ENCODE data around the gene HOXA5. TPM values are rescaled to one million over a fixed set of nuclear protein-coding genes. Genes with fewer than 3 reads are reported as not detected.

HOXA5 gene
- total and polyA plus RNA-seq, 9 donors: 7.1 to 16.6 (median 9.4) TPM

- H3K27ac ChIP-seq (ENCODE audit: low read length): peak overlapping the region; percentile 83
- peaks cover 47% of the 10 kb centered on the region for H3K4me1 ChIP-seq (ENCODE audit: control insufficient read depth, insufficient read depth, low read length)
- H3K4me3 ChIP-seq (ENCODE audit: low read length): peak overlapping the region; percentile 33
- H3K9me3 ChIP-seq (replicated peaks; ENCODE audit: control insufficient read depth, low read depth, low read length): no peaks in the 10 kb centered on the region
- peaks cover 35% of the 10 kb centered on the region for H3K36me3 ChIP-seq (ENCODE audit: control insufficient read depth, insufficient read depth, low read length)
- DNase-seq: no peak
- H3K27me3 ChIP-seq (ENCODE audit: control insufficient read depth, insufficient read depth, low read length): peaks cover 22% of the 10 kb centered on the region
- 75% methylated on average over 5 of the region's 15 CpGs for WGBS (ENCODE audit: insufficient coverage)
These were observed 3.2 kb downstream of the HOXA5 start for GRCh38 chr7:27140126-27140857.

GRCh38 chr7:27139334-27140125 is 4.0 kb downstream of the HOXA5 start:
- Histone ChIP-seq H3K36me3 (ENCODE audit: control insufficient read depth, insufficient read depth, low read length) (peaks cover 27% of the 10 kb centered on the region), H3K4me3 (ENCODE audit: low read length) (peak overlapping the region; percentile 33), H3K27ac (ENCODE audit: low read length) (peak overlapping the region; percentile 83), H3K27me3 (ENCODE audit: control insufficient read depth, insufficient read depth, low read length) (peaks cover 15% of the 10 kb centered on the region), H3K9me3 (replicated peaks; ENCODE audit: control insufficient read depth, low read depth, low read length) (no peaks in the 10 kb centered on the region), H3K4me1 (ENCODE audit: control insufficient read depth, insufficient read depth, low read length) (peaks cover 40% of the 10 kb centered on the region)
- WGBS (ENCODE audit: insufficient coverage): 55% methylated on average over 50 of the region's 53 CpGs
- DNase-seq: no peak

DNA sequence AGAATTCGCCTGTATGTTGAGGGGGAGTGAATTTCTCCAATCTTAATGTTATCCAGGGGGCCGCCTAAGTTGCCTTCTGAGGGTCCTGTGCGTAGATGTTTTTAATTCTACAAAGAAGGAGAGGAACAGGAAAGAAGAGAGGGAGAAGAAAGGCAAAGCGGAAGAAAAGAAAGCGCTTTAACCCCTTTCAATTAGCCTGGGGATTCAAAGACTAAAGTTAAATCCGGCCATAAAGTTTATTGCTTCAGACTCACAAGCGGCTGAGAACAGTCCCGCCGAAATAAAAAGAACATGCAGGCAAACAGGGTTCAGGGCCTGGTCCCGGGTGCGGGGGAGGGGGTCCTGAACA is 4.5 kb downstream of the HOXA5 start:
- 83% methylated on average over 2 of the region's 11 CpGs for WGBS (ENCODE audit: insufficient coverage)
- peak overlapping the region; percentile 83 for H3K27ac ChIP-seq (ENCODE audit: low read length)

DNA sequence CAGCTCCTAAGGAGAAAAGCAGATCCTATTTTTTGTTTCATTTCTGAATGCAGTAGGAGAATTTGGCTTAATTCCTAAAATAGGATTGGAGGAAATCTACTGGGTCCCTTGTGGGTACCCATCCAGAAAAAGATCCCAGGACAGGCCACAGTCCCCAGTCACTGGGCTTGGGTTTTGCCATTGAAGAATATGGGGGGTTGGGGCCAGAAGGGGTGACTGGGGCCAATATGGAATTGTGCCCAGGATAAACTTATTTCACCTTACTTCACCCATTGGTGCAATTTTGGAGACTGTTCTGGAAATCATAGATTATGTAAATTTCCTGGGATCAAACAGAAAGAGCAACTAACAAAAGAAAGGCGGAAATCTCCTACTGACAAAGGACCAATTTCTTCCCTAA is 5.0 kb downstream of the HOXA5 start:
- WGBS (ENCODE audit: insufficient coverage): no CpG with 5 or more reads among the region's 1 CpG
- DNase-seq: no peak
- Histone ChIP-seq H3K4me1 (ENCODE audit: control insufficient read depth, insufficient read depth, low read length) (peaks cover 41% of the 10 kb centered on the region), H3K27me3 (ENCODE audit: control insufficient read depth, insufficient read depth, low read length) (peaks cover 10% of the 10 kb centered on the region), H3K4me3 (ENCODE audit: low read length) (no peak overlapping the region), H3K9me3 (replicated peaks; ENCODE audit: control insufficient read depth, low read depth, low read length) (no peaks in the 10 kb centered on the region), H3K36me3 (ENCODE audit: control insufficient read depth, insufficient read depth, low read length) (peaks cover 19% of the 10 kb centered on the region), H3K27ac (ENCODE audit: low read length) (peak overlapping the region; percentile 83)

More for the DNA sequence above, 4.5 kb downstream of the HOXA5 start:
- Histone ChIP-seq H3K9me3 (replicated peaks; ENCODE audit: control insufficient read depth, low read depth, low read length) (no peaks in the 10 kb centered on the region), H3K4me1 (ENCODE audit: control insufficient read depth, insufficient read depth, low read length) (peaks cover 38% of the 10 kb centered on the region), H3K36me3 (ENCODE audit: control insufficient read depth, insufficient read depth, low read length) (peaks cover 21% of the 10 kb centered on the region), H3K27me3 (ENCODE audit: control insufficient read depth, insufficient read depth, low read length) (peaks cover 12% of the 10 kb centered on the region), H3K4me3 (ENCODE audit: low read length) (peak overlapping the region; percentile 33)
- DNase-seq: no peak

- no CpG with 5 or more reads among the region's 2 CpGs for WGBS (ENCODE audit: insufficient coverage)
- Histone ChIP-seq H3K9me3 (replicated peaks; ENCODE audit: control insufficient read depth, low read depth, low read length) (no peaks in the 10 kb centered on the region), H3K27ac (ENCODE audit: low read length) (peak overlapping the region; percentile 83), H3K4me3 (ENCODE audit: low read length) (no peak overlapping the region), H3K4me1 (ENCODE audit: control insufficient read depth, insufficient read depth, low read length) (peaks cover 43% of the 10 kb centered on the region), H3K36me3 (ENCODE audit: control insufficient read depth, insufficient read depth, low read length) (peaks cover 19% of the 10 kb centered on the region), H3K27me3 (ENCODE audit: control insufficient read depth, insufficient read depth, low read length) (peaks cover 10% of the 10 kb centered on the region)
- DNase-seq: peak; percentile 56
These were observed 5.7 kb downstream of the HOXA5 start for GRCh38 chr7:27137640-27138315.

GRCh38 chr7:27134392-27134791 is 9.1 kb downstream of the HOXA5 start:
- H3K36me3 ChIP-seq (ENCODE audit: control insufficient read depth, insufficient read depth, low read length): peaks cover 4% of the 10 kb centered on the region
- H3K4me3 ChIP-seq (ENCODE audit: low read length): no peak overlapping the region
- H3K27me3 ChIP-seq (ENCODE audit: control insufficient read depth, insufficient read depth, low read length): peaks cover 9% of the 10 kb centered on the region
- peak; percentile 89 for DNase-seq
- no peaks in the 10 kb centered on the region for H3K9me3 ChIP-seq (replicated peaks; ENCODE audit: control insufficient read depth, low read depth, low read length)
- WGBS (ENCODE audit: insufficient coverage): 42% methylated on average over 2 of the region's 2 CpGs
- H3K27ac ChIP-seq (ENCODE audit: low read length): no peak overlapping the region
- peaks cover 48% of the 10 kb centered on the region for H3K4me1 ChIP-seq (ENCODE audit: control insufficient read depth, insufficient read depth, low read length)

GRCh38 chr7:27133409-27134231 is 9.9 kb downstream of the HOXA5 start:
- H3K4me3 ChIP-seq (ENCODE audit: low read length): no peak overlapping the region
- peaks cover 6% of the 10 kb centered on the region for H3K36me3 ChIP-seq (ENCODE audit: control insufficient read depth, insufficient read depth, low read length)
- peaks cover 7% of the 10 kb centered on the region for H3K27me3 ChIP-seq (ENCODE audit: control insufficient read depth, insufficient read depth, low read length)
- DNase-seq: no peak
- no peaks in the 10 kb centered on the region for H3K9me3 ChIP-seq (replicated peaks; ENCODE audit: control insufficient read depth, low read depth, low read length)
- H3K4me1 ChIP-seq (ENCODE audit: control insufficient read depth, insufficient read depth, low read length): peaks cover 49% of the 10 kb centered on the region
- 64% methylated on average over 3 of the region's 18 CpGs for WGBS (ENCODE audit: insufficient coverage)
- H3K27ac ChIP-seq (ENCODE audit: low read length): peak overlapping the region; percentile 6

DNA sequence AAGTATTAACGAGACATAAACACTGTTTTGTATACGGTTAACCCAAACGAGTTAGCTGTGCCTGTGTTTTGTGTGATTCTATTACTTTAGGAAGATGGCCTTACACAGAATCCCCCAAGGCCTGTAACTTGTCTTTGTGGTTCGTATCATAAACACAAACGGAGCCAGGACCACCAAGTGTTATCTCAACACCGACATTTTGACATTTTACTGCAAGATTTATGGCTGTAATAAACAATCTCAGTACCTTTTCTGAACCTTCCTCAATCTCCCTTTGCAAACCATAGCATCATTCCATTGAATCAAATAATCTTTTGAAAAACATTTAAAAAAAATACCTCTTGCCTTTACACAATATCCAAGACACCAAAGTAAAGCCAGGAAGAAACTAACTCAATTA is 10.5 kb downstream of the HOXA5 start:
- peaks cover 51% of the 10 kb centered on the region for H3K4me1 ChIP-seq (ENCODE audit: control insufficient read depth, insufficient read depth, low read length)
- H3K27ac ChIP-seq (ENCODE audit: low read length): no peak overlapping the region
- H3K4me3 ChIP-seq (ENCODE audit: low read length): no peak overlapping the region
- DNase-seq: no peak
- peaks cover 7% of the 10 kb centered on the region for H3K27me3 ChIP-seq (ENCODE audit: control insufficient read depth, insufficient read depth, low read length)
- H3K36me3 ChIP-seq (ENCODE audit: control insufficient read depth, insufficient read depth, low read length): peaks cover 6% of the 10 kb centered on the region
- 64% methylated on average over 3 of the region's 6 CpGs for WGBS (ENCODE audit: insufficient coverage)
- no peaks in the 10 kb centered on the region for H3K9me3 ChIP-seq (replicated peaks; ENCODE audit: control insufficient read depth, low read depth, low read length)

GRCh38 chr7:27132214-27132613 is 11.3 kb downstream of the HOXA5 start:
- WGBS (ENCODE audit: insufficient coverage): no CpG with 5 or more reads among the region's 2 CpGs
- H3K4me3 ChIP-seq (ENCODE audit: low read length): no peak overlapping the region
- H3K4me1 ChIP-seq (ENCODE audit: control insufficient read depth, insufficient read depth, low read length): peaks cover 56% of the 10 kb centered on the region

More at GRCh38 chr7:27132214-27132613, 11.3 kb downstream of the HOXA5 start:
- H3K36me3 ChIP-seq (ENCODE audit: control insufficient read depth, insufficient read depth, low read length): peaks cover 6% of the 10 kb centered on the region
- no peaks in the 10 kb centered on the region for H3K9me3 ChIP-seq (replicated peaks; ENCODE audit: control insufficient read depth, low read depth, low read length)
- peaks cover 7% of the 10 kb centered on the region for H3K27me3 ChIP-seq (ENCODE audit: control insufficient read depth, insufficient read depth, low read length)
- no peak for DNase-seq
- H3K27ac ChIP-seq (ENCODE audit: low read length): no peak overlapping the region

All from muscle of leg (tissue), 11 donors.